Mucosa of descending colon (tissue), 3 donors: ENCODE data around the gene EMID1. TPM values are rescaled to one million over a fixed set of nuclear protein-coding genes. Genes with fewer than 3 reads are reported as not detected.
A peak's percentile ranks its signal among the peaks of the same experiment; 100 is the strongest.

Experiments used
- ATAC-seq: fragments of 200-7000 bp; cut with Tn5 transposase; one replicate; pipeline ENCODE4 v1.9.1; 2020; ENCODE audit warnings: mild to moderate bottlenecking, moderate library complexity
- DNase-seq, 3 donors: peaks; one replicate each; pipeline ENCODE4 v3.0.0-alpha.2; 2020
- H3K36me3 ChIP-seq: fragments of 200-600 bp; one replicate; pipeline ENCODE4 v1.8.0; 2021; ENCODE audit warnings: low read depth, mild to moderate bottlenecking
- H3K4me1 ChIP-seq: fragments of 200-600 bp; one replicate; pipeline ENCODE4 v1.8.0; 2021; ENCODE audit warnings: low read depth, mild to moderate bottlenecking
- H3K4me3 ChIP-seq: fragments of 200-600 bp; one replicate; pipeline ENCODE4 v1.8.0; 2021; ENCODE audit warnings: mild to moderate bottlenecking
- H3K9me3 ChIP-seq: fragments of 200-600 bp; one replicate; pipeline ENCODE4 v1.8.0; 2021; ENCODE audit warnings: mild to moderate bottlenecking
- CTCF ChIP-seq: fragments of 200-600 bp; IDR thresholded peaks from one replicate; pipeline ENCODE4 v1.8.0; 2022; ENCODE audit warnings: antibody characterized with exemption, mild to moderate bottlenecking
- intact Hi-C, 2 donors: fragments of 100-400 bp; cut with DNase I in 1 of 2; cut with micrococcal nuclease in 1 of 2; formaldehyde crosslinking; loops; one replicate each; pipeline versions ENCODE4 v1.11.0 to v1.11.1; 2022; cut with DNase I, micrococcal nuclease
- total RNA-seq, 3 donors: library from RNA; stranded (reverse); fragmentation: NEBNext Ultra II Directional in 2 of 3; extraction: Animal tissue kit (Norgen Biotek cat#: 25700) in 2 of 3; gene quantifications; one replicate each; pipeline versions ENCODE4 v1.2.1 to v1.2.4, GENCODE V29; 2021 to 2023
- donor health status: DM: no; HTN: no; CAD: no; lungs with moderate emphysema.
- donor health status: DM: no; HTN: no; CAD: no.
- donor health status: DM: no; HTN: yes; CAD: no.

Gene EMID1
- total RNA-seq, 3 donors from 2014 or later = 1.6 to 4.3 (median 3.0) TPM

- DNase-seq = peak; percentile 84 to 88 (median 85)
- intact Hi-C loops = no loop called here
- no peaks in the 10 kb centered on the region for H3K9me3 ChIP-seq
- H3K4me1 ChIP-seq = peaks cover 62% of the 10 kb centered on the region
- peak; percentile 74 for ATAC-seq
- no peak for TF ChIP-seq CTCF
- peak overlapping the region; percentile 75 for H3K4me3 ChIP-seq
- no peaks in the 10 kb centered on the region for H3K36me3 ChIP-seq
Measured at GRCh38 chr22:29306835-29307595, 101.3 kb downstream of the EMID1 start.

GRCh38 chr22:29307596-29308147 lies 102.0 kb downstream of the EMID1 start:
- Histone ChIP-seq H3K36me3 (no peaks in the 10 kb centered on the region), H3K4me1 (peaks cover 58% of the 10 kb centered on the region), H3K9me3 (no peaks in the 10 kb centered on the region), H3K4me3 (peak overlapping the region; percentile 75)
- DNase-seq (no peak), ATAC-seq (no peak)
- intact Hi-C loops = no loop called here
- no peak for TF ChIP-seq CTCF

- Histone ChIP-seq H3K4me1 (peaks cover 57% of the 10 kb centered on the region), H3K9me3 (no peaks in the 10 kb centered on the region), H3K36me3 (no peaks in the 10 kb centered on the region), H3K4me3 (no peak overlapping the region)
- no peak for TF ChIP-seq CTCF
- peak in 2 of 3 donors; percentile 54 to 61 for DNase-seq
- ATAC-seq = no peak
- intact Hi-C loops = no loop called here
Measured at GRCh38 chr22:29308148-29308790, 102.6 kb downstream of the EMID1 start.

GRCh38 chr22:29308791-29309262 lies 103.1 kb downstream of the EMID1 start:
- intact Hi-C loops = no loop called here
- no peak for ATAC-seq
- TF ChIP-seq CTCF = no peak
- Histone ChIP-seq H3K4me3 (no peak overlapping the region), H3K36me3 (no peaks in the 10 kb centered on the region), H3K9me3 (no peaks in the 10 kb centered on the region), H3K4me1 (peaks cover 60% of the 10 kb centered on the region)
- peak in 1 of 3 donors; percentile 58 for DNase-seq

Other genes with a start within 250 kb of the EMID1 start
- gene C22orf31, start 144.1 kb upstream of the EMID1 start, total RNA-seq = under 1 TPM in 1 of 3 donors, not detected in 2; 0.41 TPM
- 10 to 100 TPM; 18.3 to 35.1 (median 28.6) TPM for gene KREMEN1, start 132.9 kb upstream of the EMID1 start, total RNA-seq
- gene RHBDD3, start 62.1 kb downstream of the EMID1 start, total RNA-seq = 10 to 100 TPM; 13.3 to 26.1 (median 19.1) TPM
- 100 to 1,000 TPM; 176 to 227 (median 179) TPM for gene EWSR1, start 62.4 kb downstream of the EMID1 start, total RNA-seq
- gene GAS2L1, start 100.8 kb downstream of the EMID1 start, total RNA-seq = 10 to 100 TPM; 19.7 to 34.7 (median 24.7) TPM
- gene RASL10A, start 109.8 kb downstream of the EMID1 start, total RNA-seq = 1 to 10 TPM; 1.1 to 2.3 (median 1.4) TPM
- 100 to 1,000 TPM in 1 of 3 donors, 10 to 100 TPM in 2; 74.4 to 105 (median 88.8) TPM for gene AP1B1, start 182.7 kb downstream of the EMID1 start, total RNA-seq
- gene RFPL1, start 232.7 kb downstream of the EMID1 start, total RNA-seq = not detected